ENCODE data around the gene TRIM72.

- TF ChIP-seq POLR2AphosphoS5 (IDR thresholded peaks at IDR 0.05; ENCODE audit: insufficient read depth, low read depth, low read length) = no peak
- TF ChIP-seq, protein P1, sequence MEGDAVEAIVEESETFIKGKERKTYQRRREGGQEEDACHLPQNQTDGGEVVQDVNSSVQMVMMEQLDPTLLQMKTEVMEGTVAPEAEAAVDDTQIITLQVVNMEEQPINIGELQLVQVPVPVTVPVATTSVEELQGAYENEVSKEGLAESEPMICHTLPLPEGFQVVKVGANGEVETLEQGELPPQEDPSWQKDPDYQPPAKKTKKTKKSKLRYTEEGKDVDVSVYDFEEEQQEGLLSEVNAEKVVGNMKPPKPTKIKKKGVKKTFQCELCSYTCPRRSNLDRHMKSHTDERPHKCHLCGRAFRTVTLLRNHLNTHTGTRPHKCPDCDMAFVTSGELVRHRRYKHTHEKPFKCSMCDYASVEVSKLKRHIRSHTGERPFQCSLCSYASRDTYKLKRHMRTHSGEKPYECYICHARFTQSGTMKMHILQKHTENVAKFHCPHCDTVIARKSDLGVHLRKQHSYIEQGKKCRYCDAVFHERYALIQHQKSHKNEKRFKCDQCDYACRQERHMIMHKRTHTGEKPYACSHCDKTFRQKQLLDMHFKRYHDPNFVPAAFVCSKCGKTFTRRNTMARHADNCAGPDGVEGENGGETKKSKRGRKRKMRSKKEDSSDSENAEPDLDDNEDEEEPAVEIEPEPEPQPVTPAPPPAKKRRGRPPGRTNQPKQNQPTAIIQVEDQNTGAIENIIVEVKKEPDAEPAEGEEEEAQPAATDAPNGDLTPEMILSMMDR (IDR thresholded peaks at IDR 0.05; ENCODE audit: extremely low read depth in 1 of 2, insufficient read depth in 1 of 2, low read depth in 1 of 2, low read length in 2 of 2) = no peak
- no peak for TF ChIP-seq POLR2A (IDR thresholded peaks at IDR 0.05; ENCODE audit: low read depth, low read length)
- no peak for TF ChIP-seq JUN (IDR thresholded peaks at IDR 0.05; ENCODE audit: borderline replicate concordance, insufficient read depth, insufficient read length, low read depth)
- no peak for TF ChIP-seq EZH2 (IDR thresholded peaks at IDR 0.05; ENCODE audit: borderline replicate concordance, low read depth, low read length, severe bottlenecking)
Observed at GRCh38 chr16:31189412-31189778, 24.5 kb upstream of the TRIM72 start.

Data from endothelial cell of umbilical vein (primary cell).